ENCODE data around the gene RIPK3.
A peak's percentile ranks its signal among the peaks of the same experiment; 100 is the strongest.
"Not testable (repeated sequence)": the region's sequence is repeated elsewhere in the genome, so short reads cannot be mapped to it uniquely, and the experiment has no call there.

The RIPK3 gene

DNA sequence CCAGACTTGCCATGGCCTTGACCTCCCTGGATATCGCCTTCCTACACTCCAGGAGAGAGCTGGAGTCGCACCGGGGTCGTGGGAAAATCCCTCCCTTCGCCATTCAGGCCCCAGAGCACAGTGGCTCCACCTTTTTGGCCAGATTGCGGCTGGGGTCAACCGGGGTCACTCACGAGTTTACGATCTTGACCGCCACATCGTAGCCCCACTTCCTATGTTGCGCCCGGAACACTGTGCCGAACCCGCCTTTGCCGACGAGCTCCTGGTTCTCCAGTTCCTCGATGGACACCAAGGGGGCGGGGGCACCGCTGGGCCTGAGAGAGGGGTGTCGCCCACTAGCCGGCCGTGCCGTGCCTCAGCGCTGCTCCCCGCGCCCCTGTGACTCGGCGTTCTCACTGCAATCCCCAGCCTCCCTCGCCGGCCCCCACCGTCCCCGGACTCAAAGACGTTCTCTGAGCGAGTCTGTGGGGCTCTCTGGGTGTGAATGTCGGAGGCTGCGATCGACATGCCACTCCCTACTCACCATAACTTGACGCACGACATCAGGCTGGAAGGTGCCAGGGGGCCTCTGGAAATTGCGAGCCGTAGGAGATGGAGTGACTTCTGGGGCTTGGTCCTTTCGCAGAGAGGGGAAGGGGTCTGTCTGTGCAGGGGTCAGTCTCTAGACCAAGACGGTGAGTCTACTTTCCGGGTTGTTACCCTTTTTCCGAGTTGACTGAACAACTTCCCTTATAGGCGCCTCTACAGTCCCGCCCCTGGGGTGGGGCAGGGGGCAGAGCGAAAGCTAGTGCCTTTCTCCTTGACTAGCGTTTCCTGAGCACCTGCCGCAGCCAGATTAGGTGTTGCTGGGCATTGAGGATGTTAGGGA, at the start of gene RIPK3:
Gene RIPK3 (minus strand): TSS at position 708 of the 868 bp plus-strand sequence. CDS start 165 bp downstream, at position 543.
- no peak for DNase-seq

DNA sequence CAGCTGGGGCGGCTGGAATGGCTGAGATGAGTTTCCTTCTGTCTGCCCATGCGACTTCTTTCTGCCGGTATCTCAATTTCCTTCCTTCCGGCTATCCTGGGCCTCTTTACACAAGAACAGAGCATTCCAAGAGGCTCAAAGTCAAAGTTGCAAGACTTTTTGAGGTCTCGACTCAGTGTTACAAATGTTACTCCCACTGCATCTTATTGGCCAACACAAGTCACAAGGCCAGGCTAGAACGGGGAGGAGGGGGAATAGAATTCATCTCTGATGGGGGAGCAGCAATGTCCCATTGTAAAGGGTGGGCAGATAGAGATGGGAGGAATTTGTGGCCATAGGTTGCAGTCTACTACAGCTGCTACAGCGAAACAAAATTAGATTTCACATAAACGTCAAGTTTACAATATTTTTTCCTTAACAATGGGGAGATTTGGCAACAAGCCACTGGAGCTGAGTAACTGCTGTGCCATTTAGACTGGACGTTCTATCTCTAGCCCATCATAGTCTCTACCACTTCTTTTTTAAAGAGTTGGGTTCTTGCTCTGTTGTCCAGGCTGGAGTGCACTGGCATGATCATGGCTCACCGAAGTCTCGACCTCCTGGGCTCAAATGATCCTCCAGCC, 49.5 kb upstream of the RIPK3 start:
- DNase-seq: no peak

- no peak for DNase-seq
Measured at GRCh38 chr14:24388474-24389179, 48.8 kb upstream of the RIPK3 start.

GRCh38 chr14:24387579-24387978, 47.8 kb upstream of the RIPK3 start:
- not testable (repeated sequence) for DNase-seq

DNA sequence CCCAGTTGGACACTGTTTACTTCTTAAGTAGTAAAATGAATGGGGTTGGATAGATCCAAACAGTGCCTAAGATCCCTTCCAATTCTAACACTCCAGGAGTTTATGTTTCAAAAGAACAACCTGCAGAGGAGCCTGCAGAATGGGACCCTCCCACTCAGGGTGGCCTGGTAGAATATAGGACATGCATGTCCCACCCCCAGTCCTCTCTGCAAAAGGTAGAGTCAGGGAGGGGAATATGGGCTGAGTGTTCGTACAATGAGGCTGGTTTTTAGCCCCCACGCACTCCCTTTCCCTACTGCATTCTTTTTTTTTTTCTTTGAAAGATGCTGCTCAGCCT, 47.2 kb upstream of the RIPK3 start:
- DNase-seq: no peak

GRCh38 chr14:24385524-24385923, 45.7 kb upstream of the RIPK3 start:
- DNase-seq: no peak

DNA sequence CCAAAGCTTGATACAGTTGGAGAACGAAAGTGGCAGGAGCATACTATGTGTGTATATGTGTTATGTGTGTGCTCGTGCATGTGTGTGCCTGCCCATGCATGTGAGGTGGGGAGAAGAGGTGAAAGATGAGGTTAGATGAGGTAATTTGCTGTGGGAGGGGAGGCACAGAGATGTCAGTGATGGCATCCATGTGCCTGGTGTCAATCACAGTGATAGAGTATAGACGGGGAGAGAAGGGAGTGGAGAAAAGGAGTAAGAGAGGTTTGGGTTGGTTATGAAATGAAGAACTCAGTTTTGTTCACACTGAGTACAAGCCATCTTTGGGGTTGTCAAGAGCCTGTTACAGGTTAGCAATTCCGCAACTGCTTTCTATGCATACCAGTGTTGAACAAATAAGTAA, 44.4 kb upstream of the RIPK3 start:
- DNase-seq: no peak

- no peak for DNase-seq
Measured at GRCh38 chr14:24382064-24382371, 42.2 kb upstream of the RIPK3 start.

DNA sequence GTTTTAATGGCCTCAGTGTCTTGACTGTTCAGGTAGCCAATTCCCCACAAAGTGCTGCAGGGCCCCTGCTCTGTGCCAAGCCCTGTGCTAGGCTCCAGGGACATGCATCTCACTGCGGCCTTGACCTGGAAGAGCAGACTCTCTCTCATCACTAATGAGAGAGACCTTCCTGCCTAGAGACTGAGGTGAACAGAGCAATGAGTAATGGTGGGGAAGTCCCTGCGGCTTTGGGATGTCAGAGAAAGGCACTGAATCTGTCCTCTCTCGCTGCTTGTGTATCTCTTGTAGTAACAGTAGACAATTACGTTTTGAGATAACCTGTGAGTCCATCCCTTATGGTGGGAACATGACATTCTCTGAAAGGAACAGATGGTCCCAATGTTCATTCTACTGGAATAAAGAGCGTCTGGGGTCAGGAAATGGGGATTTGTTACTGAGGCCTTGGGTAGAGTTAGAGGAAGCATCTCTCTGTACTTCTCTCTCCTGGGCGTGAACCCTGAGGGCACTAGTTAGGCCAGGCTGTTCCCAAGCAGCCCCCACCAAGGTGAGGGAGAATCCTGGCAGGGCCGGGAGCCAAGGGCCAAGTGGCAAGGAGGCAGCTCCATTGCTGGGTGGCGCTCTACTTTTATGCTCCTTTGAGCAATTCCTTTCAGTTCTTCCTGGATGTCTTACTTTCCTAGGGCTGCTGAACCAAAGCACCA, 41.7 kb upstream of the RIPK3 start:
- DNase-seq: no peak

- DNase-seq: no peak
Measured at GRCh38 chr14:24379907-24380730, 40.3 kb upstream of the RIPK3 start.

DNA sequence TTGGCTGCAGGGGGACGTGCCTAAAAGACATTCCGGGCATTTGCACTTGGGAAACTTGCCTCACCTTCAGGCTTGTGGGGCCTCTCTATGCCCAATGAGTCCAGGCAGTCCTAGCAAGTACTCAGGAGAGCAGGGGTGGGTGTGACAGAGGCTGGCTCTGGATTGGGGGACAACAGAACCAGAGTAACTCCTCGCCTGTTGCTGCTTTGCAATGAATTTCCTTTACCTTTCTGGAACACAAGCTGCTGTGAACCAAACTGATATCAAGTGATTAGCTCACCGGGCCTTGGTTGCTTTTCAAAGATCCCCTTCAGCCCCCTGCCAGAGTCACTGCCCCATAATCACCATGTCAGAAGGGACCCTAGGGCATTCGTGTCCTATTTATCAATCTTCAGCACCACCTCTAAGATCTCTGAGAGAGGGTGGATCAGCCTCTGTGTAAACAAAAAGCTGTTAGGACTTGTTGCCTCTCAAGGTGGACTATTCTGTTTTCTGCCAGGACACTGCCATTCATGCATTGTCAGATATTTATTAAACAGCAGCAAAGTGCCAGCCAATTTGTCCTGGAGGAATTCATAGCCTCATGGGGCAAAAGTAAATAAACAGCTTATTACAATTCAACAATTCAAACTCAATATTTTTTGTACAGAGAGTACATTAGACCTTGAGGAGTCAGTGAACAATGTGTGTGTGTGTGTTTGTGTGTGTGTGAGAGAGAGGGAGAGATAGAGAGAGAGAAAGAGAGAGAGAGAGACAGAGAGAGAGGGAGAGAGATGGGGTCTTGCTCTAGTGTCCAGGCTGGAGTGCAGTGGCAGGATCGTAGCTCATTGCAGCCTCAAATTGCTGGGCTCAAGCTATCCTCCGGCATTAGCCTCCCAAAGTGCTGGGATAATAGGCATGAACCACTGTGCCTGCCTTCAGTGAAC, 39.5 kb upstream of the RIPK3 start:
- DNase-seq: no peak

GRCh38 chr14:24378327-24378726, 38.5 kb upstream of the RIPK3 start:
- no peak for DNase-seq

- peak; percentile 15 for DNase-seq
Measured at GRCh38 chr14:24377657-24378056, 37.9 kb upstream of the RIPK3 start.

DNA sequence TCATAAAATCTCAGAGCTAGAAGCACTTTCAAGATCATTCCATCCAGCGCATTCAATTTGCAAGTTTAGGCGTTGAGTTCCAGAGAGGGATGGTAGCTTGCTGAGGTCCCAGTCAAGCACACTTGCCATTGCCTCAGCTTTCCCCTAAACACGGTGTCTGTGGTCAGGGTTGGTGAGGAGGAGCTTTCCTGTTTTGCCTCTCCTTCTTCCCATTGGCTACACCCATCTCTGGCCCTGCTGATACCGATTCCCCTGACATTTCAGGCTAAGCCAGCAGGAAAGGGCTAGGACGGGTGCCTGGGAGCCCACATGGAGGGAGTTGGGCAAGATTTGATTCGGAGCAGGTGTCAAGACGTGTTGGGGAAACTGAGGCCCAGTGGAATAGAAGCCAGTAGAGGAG, 37.3 kb upstream of the RIPK3 start:
- DNase-seq: no peak

DNA sequence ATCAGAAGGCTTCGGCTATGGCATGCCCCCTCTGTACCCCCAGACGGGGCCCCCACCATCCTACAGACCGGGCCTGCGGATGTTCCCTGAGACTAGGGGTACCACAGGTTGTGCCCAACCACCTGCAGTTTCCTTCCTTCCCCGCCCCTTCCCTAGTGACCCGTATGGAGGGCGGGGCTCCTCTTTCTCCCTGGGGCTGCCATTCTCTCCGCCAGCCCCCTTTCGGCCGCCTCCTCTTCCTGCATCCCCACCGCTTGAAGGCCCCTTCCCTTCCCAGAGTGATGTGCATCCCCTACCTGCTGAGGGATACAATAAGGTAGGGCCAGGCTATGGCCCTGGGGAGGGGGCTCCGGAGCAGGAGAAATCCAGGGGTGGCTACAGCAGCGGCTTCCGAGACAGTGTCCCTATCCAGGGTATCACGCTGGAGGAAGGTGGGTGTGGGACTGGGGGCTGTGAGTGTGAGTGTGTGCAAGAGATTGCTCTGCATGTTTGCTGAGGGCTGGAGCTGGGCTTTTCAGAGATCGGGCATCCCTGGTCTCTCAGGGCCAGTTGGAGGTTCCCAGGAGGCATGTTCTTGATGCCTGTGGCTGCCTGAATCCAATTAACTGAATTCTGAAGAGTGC, 36.8 kb upstream of the RIPK3 start:
- no peak for DNase-seq

GRCh38 chr14:24372701-24373416, 33.1 kb upstream of the RIPK3 start:
- peak; percentile 32 for DNase-seq

DNA sequence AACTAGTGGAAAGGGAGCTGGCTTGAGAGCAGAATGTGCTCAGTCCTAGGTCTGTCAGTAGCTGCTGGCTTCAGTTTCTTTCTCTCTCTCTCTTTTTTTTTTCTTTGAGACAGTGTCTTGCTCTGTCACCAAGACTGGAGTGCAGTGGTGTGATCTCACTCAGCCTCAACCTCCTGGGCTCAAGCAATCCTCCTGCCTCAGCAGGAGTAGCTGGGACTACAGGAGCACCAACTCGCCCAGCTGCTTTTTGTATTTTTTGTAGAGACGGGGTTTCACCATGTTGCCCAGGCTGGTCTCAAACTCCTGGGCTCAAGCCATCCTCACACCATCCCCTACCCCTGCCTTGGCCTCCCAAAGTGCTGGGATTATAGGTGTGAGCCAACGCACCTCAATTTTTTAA, 31.8 kb upstream of the RIPK3 start:
- DNase-seq: not testable (repeated sequence)

DNA sequence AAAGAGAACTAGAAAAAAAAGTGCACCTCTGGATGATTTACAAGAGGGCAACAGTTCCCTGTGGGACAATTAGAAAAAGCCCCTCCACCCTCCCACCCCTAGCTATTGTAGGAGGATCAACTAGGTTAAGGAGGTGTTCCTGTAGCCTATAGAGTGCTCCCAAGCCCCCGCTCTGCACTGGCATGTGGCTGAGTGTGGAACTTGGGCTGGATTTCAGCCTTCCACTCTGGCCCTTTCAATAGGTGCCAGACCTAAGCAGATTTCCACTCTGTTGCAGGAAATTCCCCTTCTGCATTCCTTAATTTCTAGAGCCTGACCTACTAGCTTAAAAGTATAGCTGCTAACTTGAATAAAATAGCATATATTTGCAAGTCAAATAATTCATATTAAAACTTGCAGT, 31.0 kb upstream of the RIPK3 start:
- no peak for DNase-seq

GRCh38 chr14:24369907-24370687, 30.3 kb upstream of the RIPK3 start:
- DNase-seq: no peak

Measured in fibroblast of skin of right quadriceps (primary cell).